AG04450 (cell line): ENCODE results near the gene CTSG. TPM values are rescaled to one million over a fixed set of nuclear protein-coding genes. Genes with fewer than 3 reads are reported as not detected.

Experiments used
- CTCF ChIA-PET: fragments of 300-600, 350-600 bp; formaldehyde crosslinking; extraction: SDS; loops from one replicate; lab custom pipeline; 2022; ENCODE audit warnings: antibody characterized with exemption, inconsistent platforms; lab: Charles Lee
- POLR2A ChIA-PET: fragments of 350-600 bp; formaldehyde crosslinking; extraction: SDS; loops from one replicate; lab custom pipeline; 2021; ENCODE audit warnings: antibody characterized with exemption, inconsistent platforms; lab: Yijun Ruan, JAX
- DNase-seq: peaks from one replicate; pipeline ENCODE4 v3.0.0-alpha.2; 2011; ENCODE audit warnings: low read depth, low spot score
- H3K27ac ChIP-seq: one replicate; pipeline ENCODE4 v1.5.1; 2012; ENCODE audit warnings: low read depth, low read length, control low read depth
- H3K27me3 ChIP-seq: one replicate; pipeline ENCODE4 v1.6.0; 2012; ENCODE audit warnings: low read length; ENCODE audit not compliant: control insufficient read depth, insufficient read depth
- H3K4me3 ChIP-seq: 2 replicates; pipeline ENCODE4 v1.5.1; 2011; ENCODE audit warnings: mild to moderate bottlenecking, low read depth, low read length, control low read depth
- H3K9me3 ChIP-seq: 2 replicates; pipeline ENCODE4 v1.5.1; 2012; ENCODE audit warnings: low read length; ENCODE audit not compliant: control insufficient read depth, insufficient read depth
- polyA plus RNA-seq: library from polyadenylated mRNA; depleted of rRNA; stranded (reverse); fragments of >200 nt; gene quantifications from 2 replicates; pipeline ENCODE4 v1.2.3, GENCODE V29; 2011
- TF ChIP-seq, protein P1 (sequence below): IDR thresholded peaks from 2 replicates; pipeline ENCODE4 v1.5.1; 2011; ENCODE audit warnings: low read depth, low read length, control low read depth, inconsistent platforms

Gene CTSG
- polyA plus RNA-seq, 1 experiment: not detected

DNA sequence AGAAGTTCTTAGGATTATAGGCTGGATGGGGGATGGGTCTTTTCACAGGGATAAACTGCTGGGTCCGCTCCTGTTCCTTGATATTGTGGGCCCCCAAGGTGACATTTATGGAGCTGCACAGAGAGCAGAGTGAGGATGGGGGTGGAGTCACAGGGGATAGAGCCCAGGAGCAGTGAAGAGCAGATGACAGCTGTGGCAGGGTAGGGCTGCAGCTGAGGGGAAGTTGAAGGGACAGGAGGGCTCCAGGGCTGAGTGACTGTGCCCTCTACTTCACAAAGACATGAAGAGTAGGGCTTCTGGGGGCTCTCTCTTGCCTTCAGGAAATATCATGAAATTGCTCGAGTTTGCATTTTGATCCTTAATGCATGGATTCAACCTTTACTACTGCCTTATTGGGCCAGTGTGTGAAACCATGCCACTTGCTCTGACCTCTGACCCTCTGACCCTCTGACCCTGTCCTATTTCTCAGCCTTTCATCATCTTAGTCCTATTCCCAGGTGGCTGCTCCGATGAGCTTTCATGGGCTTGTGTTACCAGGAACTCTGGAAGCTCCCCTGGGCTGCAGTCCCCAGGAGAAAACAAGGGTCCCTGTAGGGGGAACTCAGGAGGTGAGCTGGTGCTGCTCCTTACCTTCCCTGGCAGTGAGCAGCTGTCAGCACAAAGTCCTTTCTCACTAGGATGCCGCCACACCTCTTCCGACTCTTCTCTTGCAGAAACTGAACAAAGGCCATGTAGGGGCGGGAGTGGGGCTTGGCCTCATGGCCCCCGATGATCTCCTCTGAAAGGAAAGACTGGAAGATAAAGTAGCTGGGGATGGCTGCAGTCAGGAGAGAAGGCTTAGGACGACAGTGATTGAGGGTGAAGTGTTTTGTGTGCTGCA is 31.8 kb upstream of the CTSG start:
- Histone ChIP-seq H3K27ac (no peak overlapping the region), H3K9me3 (peaks cover 5% of the 10 kb centered on the region), H3K27me3 (no peaks in the 10 kb centered on the region), H3K4me3 (no peak overlapping the region)
- POLR2A ChIA-PET: no interaction called here
- TF ChIP-seq, protein P1, sequence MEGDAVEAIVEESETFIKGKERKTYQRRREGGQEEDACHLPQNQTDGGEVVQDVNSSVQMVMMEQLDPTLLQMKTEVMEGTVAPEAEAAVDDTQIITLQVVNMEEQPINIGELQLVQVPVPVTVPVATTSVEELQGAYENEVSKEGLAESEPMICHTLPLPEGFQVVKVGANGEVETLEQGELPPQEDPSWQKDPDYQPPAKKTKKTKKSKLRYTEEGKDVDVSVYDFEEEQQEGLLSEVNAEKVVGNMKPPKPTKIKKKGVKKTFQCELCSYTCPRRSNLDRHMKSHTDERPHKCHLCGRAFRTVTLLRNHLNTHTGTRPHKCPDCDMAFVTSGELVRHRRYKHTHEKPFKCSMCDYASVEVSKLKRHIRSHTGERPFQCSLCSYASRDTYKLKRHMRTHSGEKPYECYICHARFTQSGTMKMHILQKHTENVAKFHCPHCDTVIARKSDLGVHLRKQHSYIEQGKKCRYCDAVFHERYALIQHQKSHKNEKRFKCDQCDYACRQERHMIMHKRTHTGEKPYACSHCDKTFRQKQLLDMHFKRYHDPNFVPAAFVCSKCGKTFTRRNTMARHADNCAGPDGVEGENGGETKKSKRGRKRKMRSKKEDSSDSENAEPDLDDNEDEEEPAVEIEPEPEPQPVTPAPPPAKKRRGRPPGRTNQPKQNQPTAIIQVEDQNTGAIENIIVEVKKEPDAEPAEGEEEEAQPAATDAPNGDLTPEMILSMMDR: no peak
- CTCF ChIA-PET: no interaction called here
- no peak for DNase-seq

DNA sequence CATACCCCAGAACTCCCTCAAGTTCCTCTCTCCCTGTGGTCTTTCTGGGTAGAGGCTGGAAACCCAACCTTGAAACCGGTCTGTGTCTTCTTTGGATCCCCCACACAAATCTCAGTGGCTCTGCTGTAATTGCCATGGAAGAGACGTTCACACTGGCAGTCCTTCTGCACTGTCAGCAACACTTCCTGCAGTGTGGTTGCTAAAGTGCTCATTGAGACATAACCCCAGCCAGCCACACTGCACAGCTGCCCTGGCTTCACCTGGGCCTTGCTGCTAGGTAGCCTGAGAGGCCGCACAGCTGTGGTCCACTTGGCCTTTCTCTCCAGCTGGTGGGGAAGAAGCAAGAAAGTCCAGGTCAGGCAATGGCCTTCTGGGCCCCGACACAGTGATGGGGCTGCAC is 31.0 kb upstream of the CTSG start:
- no peaks in the 10 kb centered on the region for H3K27me3 ChIP-seq
- ChIA-PET POLR2A (no interaction called here), CTCF (no interaction called here)
- no peak for DNase-seq
- peaks cover 5% of the 10 kb centered on the region for H3K9me3 ChIP-seq
- TF ChIP-seq, protein P1: no peak
- no peak overlapping the region for H3K4me3 ChIP-seq
- no peak overlapping the region for H3K27ac ChIP-seq

DNA sequence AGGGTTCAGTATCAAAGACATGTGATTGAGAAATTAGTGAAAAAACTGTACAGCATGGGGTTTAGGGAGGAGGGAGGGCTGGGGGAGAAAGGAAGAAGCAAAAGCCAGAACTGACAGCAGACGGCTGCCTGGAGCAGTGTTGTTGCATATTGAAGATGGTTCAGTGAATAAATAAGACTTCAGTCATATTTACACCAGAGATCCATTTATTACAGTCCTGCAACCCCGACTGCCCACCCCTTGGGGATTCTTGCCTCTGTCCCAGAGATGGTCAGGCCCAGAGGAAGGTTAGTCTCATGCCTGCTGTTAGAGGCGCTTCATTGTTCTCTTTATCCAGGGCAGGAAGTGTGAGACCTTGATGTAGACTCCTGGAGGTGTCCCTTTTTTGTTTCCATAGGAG is 30.2 kb upstream of the CTSG start:
- Histone ChIP-seq H3K9me3 (peaks cover 5% of the 10 kb centered on the region), H3K4me3 (no peak overlapping the region), H3K27ac (no peak overlapping the region), H3K27me3 (no peaks in the 10 kb centered on the region)
- ChIA-PET CTCF (no interaction called here), POLR2A (no interaction called here)
- TF ChIP-seq, protein P1: no peak
- no peak for DNase-seq

DNA sequence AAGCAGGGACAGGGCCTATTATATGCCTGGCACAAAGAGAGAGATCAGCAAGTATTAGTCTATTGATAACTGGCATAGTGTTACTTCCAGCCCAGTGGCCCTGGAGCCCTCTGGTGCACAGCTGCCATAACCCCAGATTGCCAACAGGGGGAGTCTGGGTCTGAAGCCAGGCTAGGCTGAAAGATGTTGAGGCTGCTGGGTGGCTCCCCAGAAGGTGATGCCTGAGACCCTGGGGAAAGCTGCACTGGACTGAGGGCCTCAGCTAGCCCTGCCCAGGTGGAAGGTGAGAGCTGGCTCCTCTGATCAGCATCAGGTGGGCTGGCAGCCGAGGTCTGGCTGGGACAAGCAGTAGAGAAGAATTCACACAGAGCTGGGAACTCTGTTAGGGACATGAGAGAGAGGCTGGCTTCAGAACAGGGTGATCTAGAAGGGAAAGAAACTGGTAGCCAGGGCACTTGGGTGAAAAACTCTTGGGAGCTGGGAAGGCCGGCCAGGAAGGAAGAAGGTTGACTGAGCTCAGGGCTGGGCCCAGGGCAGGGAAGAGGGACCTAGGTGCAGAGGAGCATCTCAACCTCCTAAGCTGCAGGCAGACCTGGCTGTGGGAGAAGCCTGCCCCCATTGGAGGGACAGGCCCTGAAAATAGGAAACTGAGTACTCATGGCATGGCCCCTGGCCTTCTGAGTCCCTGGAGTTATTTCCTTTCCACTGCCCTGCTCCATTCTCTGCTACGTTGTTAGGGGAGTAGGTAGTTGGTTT is 29.6 kb upstream of the CTSG start:
- H3K27me3 ChIP-seq: no peaks in the 10 kb centered on the region
- DNase-seq: no peak
- ChIA-PET POLR2A (no interaction called here), CTCF (no interaction called here)
- TF ChIP-seq, protein P1: peak; percentile 52
- no peak overlapping the region for H3K4me3 ChIP-seq
- H3K9me3 ChIP-seq: peaks cover 11% of the 10 kb centered on the region
- H3K27ac ChIP-seq: no peak overlapping the region

DNA sequence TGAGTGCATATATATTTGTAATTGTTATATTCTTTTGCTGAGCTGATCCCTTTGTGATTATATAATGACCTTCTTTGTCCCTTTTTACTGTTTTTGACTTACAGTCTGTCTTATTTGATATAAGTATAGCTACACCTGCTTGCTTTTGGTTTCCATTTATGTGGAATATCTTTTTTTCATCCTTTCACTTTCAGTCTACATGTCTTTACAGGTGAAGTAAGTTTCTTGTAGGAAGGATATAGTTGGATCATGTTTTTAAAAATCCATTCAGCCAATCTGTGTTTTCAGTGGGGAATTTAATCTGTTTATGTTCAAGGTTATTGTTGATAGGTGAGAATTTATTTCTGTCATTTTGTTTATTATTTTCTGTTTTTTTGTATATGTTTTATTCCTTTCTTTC is 21.4 kb upstream of the CTSG start:
- TF ChIP-seq, protein P1: no peak
- no peak overlapping the region for H3K4me3 ChIP-seq
- H3K27me3 ChIP-seq: no peaks in the 10 kb centered on the region
- CTCF ChIA-PET: no interaction called here
- POLR2A ChIA-PET: no interaction called here
- DNase-seq: no peak
- no peak overlapping the region for H3K27ac ChIP-seq
- peaks cover 13% of the 10 kb centered on the region for H3K9me3 ChIP-seq
